Measurements from ENCODE around the gene DEPDC7.

Gene DEPDC7

DNA sequence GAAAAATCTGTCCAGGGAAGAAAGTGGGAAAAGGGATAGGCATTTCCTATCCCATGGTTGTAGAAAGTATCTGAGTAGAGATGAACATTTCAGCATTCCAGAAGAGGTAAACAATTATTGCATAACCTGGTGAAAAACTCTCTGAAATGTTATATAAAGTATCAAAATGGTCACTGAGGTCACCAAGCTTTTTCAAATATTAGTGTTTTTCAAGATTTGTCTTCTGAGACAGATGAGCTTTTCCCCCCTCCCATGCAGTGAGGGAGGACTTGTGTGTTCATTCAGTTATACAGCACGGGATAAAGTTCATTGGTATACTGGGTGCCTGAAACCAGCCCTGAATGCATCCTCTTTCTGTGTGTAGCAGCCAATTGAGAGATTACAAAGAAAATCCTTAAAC, 1.9 kb upstream of the DEPDC7 start:
- TF ChIP-seq TAF1 (IDR thresholded peaks at IDR 0.05; ENCODE audit: borderline replicate concordance, insufficient read depth, low read length) (no peak), FOXP2 (optimal IDR thresholded peaks at IDR 0.05; ENCODE audit: borderline replicate concordance, extremely low read depth, extremely low read length, insufficient read depth) (no peak)

DNA sequence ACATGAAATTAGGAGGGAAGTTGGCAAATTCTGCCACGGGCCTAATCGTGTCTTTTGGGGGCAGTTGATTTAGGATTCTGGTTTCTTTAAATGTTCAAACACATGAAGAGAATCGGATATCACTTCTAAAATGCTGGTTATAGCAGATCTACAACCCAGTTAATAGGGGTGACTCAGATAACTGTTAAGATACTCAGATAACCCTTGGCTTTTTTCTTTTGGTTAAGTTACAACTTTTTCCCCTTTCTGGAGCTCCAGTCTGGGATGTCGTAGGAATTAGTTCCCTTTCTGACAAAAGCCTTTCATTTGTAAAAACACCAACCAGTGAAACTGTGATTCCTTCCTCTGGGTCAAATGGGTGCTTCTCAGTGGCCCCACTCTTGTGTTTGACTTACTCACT, 976 bp downstream of the DEPDC7 start:
- TF ChIP-seq SIN3A (IDR thresholded peaks at IDR 0.05; ENCODE audit: borderline replicate concordance, insufficient read depth, low read length) (no peak), POLR2AphosphoS5 (IDR thresholded peaks at IDR 0.05; ENCODE audit: low read depth, low read length) (no peak), TAF1 (IDR thresholded peaks at IDR 0.05; ENCODE audit: borderline replicate concordance, insufficient read depth, low read length) (no peak), FOXP2 (optimal IDR thresholded peaks at IDR 0.05; ENCODE audit: borderline replicate concordance, extremely low read depth, extremely low read length, insufficient read depth) (no peak)
- TF ChIP-seq, protein P1, sequence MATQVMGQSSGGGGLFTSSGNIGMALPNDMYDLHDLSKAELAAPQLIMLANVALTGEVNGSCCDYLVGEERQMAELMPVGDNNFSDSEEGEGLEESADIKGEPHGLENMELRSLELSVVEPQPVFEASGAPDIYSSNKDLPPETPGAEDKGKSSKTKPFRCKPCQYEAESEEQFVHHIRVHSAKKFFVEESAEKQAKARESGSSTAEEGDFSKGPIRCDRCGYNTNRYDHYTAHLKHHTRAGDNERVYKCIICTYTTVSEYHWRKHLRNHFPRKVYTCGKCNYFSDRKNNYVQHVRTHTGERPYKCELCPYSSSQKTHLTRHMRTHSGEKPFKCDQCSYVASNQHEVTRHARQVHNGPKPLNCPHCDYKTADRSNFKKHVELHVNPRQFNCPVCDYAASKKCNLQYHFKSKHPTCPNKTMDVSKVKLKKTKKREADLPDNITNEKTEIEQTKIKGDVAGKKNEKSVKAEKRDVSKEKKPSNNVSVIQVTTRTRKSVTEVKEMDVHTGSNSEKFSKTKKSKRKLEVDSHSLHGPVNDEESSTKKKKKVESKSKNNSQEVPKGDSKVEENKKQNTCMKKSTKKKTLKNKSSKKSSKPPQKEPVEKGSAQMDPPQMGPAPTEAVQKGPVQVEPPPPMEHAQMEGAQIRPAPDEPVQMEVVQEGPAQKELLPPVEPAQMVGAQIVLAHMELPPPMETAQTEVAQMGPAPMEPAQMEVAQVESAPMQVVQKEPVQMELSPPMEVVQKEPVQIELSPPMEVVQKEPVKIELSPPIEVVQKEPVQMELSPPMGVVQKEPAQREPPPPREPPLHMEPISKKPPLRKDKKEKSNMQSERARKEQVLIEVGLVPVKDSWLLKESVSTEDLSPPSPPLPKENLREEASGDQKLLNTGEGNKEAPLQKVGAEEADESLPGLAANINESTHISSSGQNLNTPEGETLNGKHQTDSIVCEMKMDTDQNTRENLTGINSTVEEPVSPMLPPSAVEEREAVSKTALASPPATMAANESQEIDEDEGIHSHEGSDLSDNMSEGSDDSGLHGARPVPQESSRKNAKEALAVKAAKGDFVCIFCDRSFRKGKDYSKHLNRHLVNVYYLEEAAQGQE (IDR thresholded peaks at IDR 0.05; ENCODE audit: insufficient read depth in 1 of 2, low read depth in 2 of 2, low read length in 2 of 2) = no peak

DNA sequence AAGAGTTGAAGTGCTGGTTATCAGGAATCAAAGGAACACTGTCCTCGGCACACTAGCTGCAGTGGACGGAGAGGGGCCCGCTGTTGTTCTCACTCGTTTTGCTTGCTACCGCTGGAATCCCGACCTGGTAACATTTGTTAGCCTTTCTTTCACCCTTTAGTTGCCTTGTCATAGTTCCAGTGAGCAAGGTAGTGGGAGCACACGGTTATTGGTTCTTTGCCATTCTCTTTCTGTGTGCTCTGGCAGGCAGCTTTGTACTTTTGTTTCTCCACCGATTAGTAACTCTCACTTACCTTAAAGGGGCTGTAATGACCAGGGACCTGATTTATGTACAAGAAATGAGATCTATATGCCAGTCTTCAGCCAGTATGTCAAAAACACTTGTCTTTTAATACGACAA, 1.8 kb downstream of the DEPDC7 start:
- TF ChIP-seq TAF1 (IDR thresholded peaks at IDR 0.05; ENCODE audit: borderline replicate concordance, insufficient read depth, low read length) (no peak), FOXP2 (optimal IDR thresholded peaks at IDR 0.05; ENCODE audit: borderline replicate concordance, extremely low read depth, extremely low read length, insufficient read depth) (no peak), POLR2AphosphoS5 (IDR thresholded peaks at IDR 0.05; ENCODE audit: low read depth, low read length) (no peak), SIN3A (IDR thresholded peaks at IDR 0.05; ENCODE audit: borderline replicate concordance, insufficient read depth, low read length) (no peak)
- TF ChIP-seq, protein P1 (IDR thresholded peaks at IDR 0.05; ENCODE audit: insufficient read depth in 1 of 2, low read depth in 2 of 2, low read length in 2 of 2) = no peak

DNA sequence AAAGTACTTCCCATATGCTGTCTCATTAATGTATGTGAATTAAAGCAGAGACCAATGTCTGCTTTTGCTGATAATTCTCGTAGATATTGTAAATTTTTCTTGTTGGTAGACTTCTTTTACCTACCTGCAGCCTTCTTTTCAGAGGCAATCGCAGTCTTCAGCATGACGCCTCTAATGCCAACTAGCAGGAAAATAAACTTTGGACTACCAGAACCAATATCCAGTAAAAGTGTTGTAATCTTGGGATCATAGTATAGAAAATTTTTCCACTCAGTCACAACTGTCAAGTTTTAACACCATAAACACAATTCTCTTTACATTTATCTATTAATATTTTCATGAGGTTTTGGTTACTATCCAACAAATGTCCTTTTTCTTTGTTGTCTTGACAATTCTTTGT, 2.3 kb downstream of the DEPDC7 start:
- TF ChIP-seq TAF1 (IDR thresholded peaks at IDR 0.05; ENCODE audit: borderline replicate concordance, insufficient read depth, low read length) (no peak), FOXP2 (optimal IDR thresholded peaks at IDR 0.05; ENCODE audit: borderline replicate concordance, extremely low read depth, extremely low read length, insufficient read depth) (no peak), POLR2AphosphoS5 (IDR thresholded peaks at IDR 0.05; ENCODE audit: low read depth, low read length) (no peak), SIN3A (IDR thresholded peaks at IDR 0.05; ENCODE audit: borderline replicate concordance, insufficient read depth, low read length) (no peak)
- TF ChIP-seq, protein P1 (IDR thresholded peaks at IDR 0.05; ENCODE audit: insufficient read depth in 1 of 2, low read depth in 2 of 2, low read length in 2 of 2) = no peak

DNA sequence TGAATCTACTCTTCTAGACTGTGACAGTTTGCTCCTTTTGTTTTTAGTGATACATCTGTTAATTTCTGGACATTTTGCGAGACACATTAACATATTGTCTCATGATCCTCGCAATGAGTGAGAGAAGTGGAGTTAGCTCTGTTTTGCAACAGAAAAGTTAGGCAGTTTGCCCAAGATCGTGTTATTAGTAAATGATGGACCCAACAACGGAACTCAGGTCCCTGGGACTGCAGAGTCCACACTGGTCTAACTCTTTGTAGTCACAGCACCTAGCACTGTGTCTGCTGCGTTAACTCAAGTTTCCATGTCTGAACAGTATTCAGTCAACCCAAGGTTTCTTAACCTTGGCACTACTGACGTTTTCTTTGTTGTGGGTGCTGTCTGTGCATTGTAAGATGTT, 3.2 kb downstream of the DEPDC7 start:
- TF ChIP-seq SIN3A (IDR thresholded peaks at IDR 0.05; ENCODE audit: borderline replicate concordance, insufficient read depth, low read length) (no peak), FOXP2 (optimal IDR thresholded peaks at IDR 0.05; ENCODE audit: borderline replicate concordance, extremely low read depth, extremely low read length, insufficient read depth) (no peak), POLR2AphosphoS5 (IDR thresholded peaks at IDR 0.05; ENCODE audit: low read depth, low read length) (no peak), TAF1 (IDR thresholded peaks at IDR 0.05; ENCODE audit: borderline replicate concordance, insufficient read depth, low read length) (no peak)
- TF ChIP-seq, protein P1 (IDR thresholded peaks at IDR 0.05; ENCODE audit: insufficient read depth in 1 of 2, low read depth in 2 of 2, low read length in 2 of 2) = no peak
